ENCODE measurements around the gene FRMPD3. TPM values are rescaled to one million over a fixed set of nuclear protein-coding genes. Genes with fewer than 3 reads are reported as not detected.

The FRMPD3 gene
- total RNA-seq, 6 donors from 2014 or later, result under 0.01 to 0.89 (median 0.28) TPM

- H3K36me3 ChIP-seq, result no peaks in the 10 kb centered on the region
- peaks cover 0 to 15% (median 0%) of the 10 kb centered on the region in 4 donors for H3K27me3 ChIP-seq
- no peaks in the 10 kb centered on the region for H3K9me3 ChIP-seq
- H3K4me3 ChIP-seq, result no peak overlapping the region
- TF ChIP-seq POLR2AphosphoS5 (IDR thresholded peaks at IDR 0.05) (no peak), POLR2A (IDR thresholded peaks at IDR 0.05) (no peak), EP300 (IDR thresholded peaks at IDR 0.05) (no peak), CTCF (IDR thresholded peaks at IDR 0.05) (no peak)
- peaks cover 0 to 24% (median 0%) of the 10 kb centered on the region in 4 donors for H3K4me1 ChIP-seq
- no peak for ATAC-seq (ENCODE audit: low FRiP score in 2 of 2)
- H3K27ac ChIP-seq, result no peak overlapping the region
- DNase-seq, result no peak
Measured at GRCh38 chrX:107447642-107448041, 1.8 kb upstream of the FRMPD3 start.

GRCh38 chrX:107448625-107448997 is 841 bp upstream of the FRMPD3 start:
- peak overlapping the region in 2 of 4 donors; percentile 41 to 43 for H3K4me3 ChIP-seq
- no peaks in the 10 kb centered on the region for H3K9me3 ChIP-seq
- ATAC-seq (ENCODE audit: low FRiP score in 2 of 2), result no peak
- H3K4me1 ChIP-seq, result peaks cover 0 to 24% (median 0%) of the 10 kb centered on the region in 4 donors
- H3K27ac ChIP-seq, result no peak overlapping the region
- H3K27me3 ChIP-seq, result peaks cover 0 to 15% (median 0%) of the 10 kb centered on the region in 4 donors
- WGBS, 2 donors, result 40 to 69% methylated on average over 2 to 6 of the region's 6 CpGs
- DNase-seq, result no peak
- no peak for TF ChIP-seq POLR2A (IDR thresholded peaks at IDR 0.05)
- TF ChIP-seq CTCF (IDR thresholded peaks at IDR 0.05), result no peak
- no peaks in the 10 kb centered on the region for H3K36me3 ChIP-seq

GRCh38 chrX:107450823-107451509 is 1.5 kb downstream of the FRMPD3 start:
- H3K4me3 ChIP-seq, result no peak overlapping the region
- WGBS, 2 donors, result 7 to 28% methylated on average over 3 to 17 of the region's 19 CpGs
- no peak for TF ChIP-seq POLR2AphosphoS5 (IDR thresholded peaks at IDR 0.05)
- no peak for TF ChIP-seq CTCF (IDR thresholded peaks at IDR 0.05)
- TF ChIP-seq EP300 (IDR thresholded peaks at IDR 0.05), result no peak
- TF ChIP-seq POLR2A (IDR thresholded peaks at IDR 0.05), result no peak
- H3K36me3 ChIP-seq, result no peaks in the 10 kb centered on the region
- DNase-seq (no peak), ATAC-seq (ENCODE audit: low FRiP score in 2 of 2) (no peak)
- H3K9me3 ChIP-seq, result no peaks in the 10 kb centered on the region
- no peak overlapping the region for H3K27ac ChIP-seq
- peaks cover 0 to 24% (median 0%) of the 10 kb centered on the region in 4 donors for H3K4me1 ChIP-seq
- H3K27me3 ChIP-seq, result peaks cover 0 to 20% (median 0%) of the 10 kb centered on the region in 4 donors

- no peaks in the 10 kb centered on the region for H3K9me3 ChIP-seq
- no peaks in the 10 kb centered on the region for H3K36me3 ChIP-seq
- no peak for ATAC-seq (ENCODE audit: low FRiP score in 2 of 2)
- TF ChIP-seq POLR2AphosphoS5 (IDR thresholded peaks at IDR 0.05) (no peak), POLR2A (IDR thresholded peaks at IDR 0.05) (no peak), EP300 (IDR thresholded peaks at IDR 0.05) (no peak), CTCF (IDR thresholded peaks at IDR 0.05) (no peak)
- 24 to 33% methylated on average over 7 to 11 of the region's 11 CpGs for WGBS, 2 donors
- no peak for DNase-seq
- no peak overlapping the region for H3K4me3 ChIP-seq
- H3K27me3 ChIP-seq, result peaks cover 0 to 20% (median 0%) of the 10 kb centered on the region in 4 donors
- H3K27ac ChIP-seq, result no peak overlapping the region
- peaks cover 0 to 24% (median 0%) of the 10 kb centered on the region in 4 donors for H3K4me1 ChIP-seq
Measured at GRCh38 chrX:107451731-107452130, 2.3 kb downstream of the FRMPD3 start.

- DNase-seq (no peak), ATAC-seq (ENCODE audit: low FRiP score in 2 of 2) (no peak)
- peaks cover 0 to 24% (median 0%) of the 10 kb centered on the region in 4 donors for H3K4me1 ChIP-seq
- no peak overlapping the region for H3K4me3 ChIP-seq
- H3K9me3 ChIP-seq, result no peaks in the 10 kb centered on the region
- H3K27me3 ChIP-seq, result peaks cover 0 to 20% (median 0%) of the 10 kb centered on the region in 4 donors
- 50% methylated on average over 6 of the region's 6 CpGs; no CpG with 5 or more reads in 1 of the 2 donors for WGBS, 2 donors
- TF ChIP-seq POLR2AphosphoS5 (IDR thresholded peaks at IDR 0.05), result no peak
- no peak for TF ChIP-seq CTCF (IDR thresholded peaks at IDR 0.05)
- no peak for TF ChIP-seq EP300 (IDR thresholded peaks at IDR 0.05)
- no peak overlapping the region for H3K27ac ChIP-seq
- H3K36me3 ChIP-seq, result no peaks in the 10 kb centered on the region
Measured at GRCh38 chrX:107452581-107452980, 3.1 kb downstream of the FRMPD3 start.

Data from upper lobe of left lung (tissue), 6 donors.